OCI-LY3 (cell line): Measurements from ENCODE around the gene PRICKLE1.

Experiments used
- CTCF ChIP-seq: fragments of 200-600, 300-600 bp; sonication (generic); IDR thresholded peaks from 2 replicates; pipeline ENCODE4 v1.5.1; 2014; ENCODE audit warnings: antibody characterized with exemption, low read length, low read depth
- EZH2phosphoT487 ChIP-seq: fragments of 200-600 bp; shearing (Covaris generic); IDR thresholded peaks from 2 replicates; pipeline ENCODE4 v1.6.1; 2018; ENCODE audit warnings: antibody characterized with exemption, mixed run types, low read depth

- TF ChIP-seq CTCF (no peak), EZH2phosphoT487 (no peak)
Observed at GRCh38 chr12:42407306-42407705, 182.2 kb downstream of the PRICKLE1 start.
